ENCODE measurements around the gene EGLN2.
"Not testable (repeated sequence)": the region's sequence is repeated elsewhere in the genome, so short reads cannot be mapped to it uniquely, and the experiment has no call there.

Gene EGLN2

GRCh38 chr19:40825460-40826095 is 26.6 kb downstream of the EGLN2 start (continued):
- TF ChIP-seq ZNF280C (tag by site-specific recombination; IDR thresholded peaks at IDR 0.05) (peak; percentile 94; the same call in 1 of the 2 replicates), ZNF785 (tag by site-specific recombination; IDR thresholded peaks at IDR 0.05) (peak; percentile 63; the same call in 1 of the 2 replicates), AEBP2 (tag by site-specific recombination; IDR thresholded peaks at IDR 0.05; ENCODE audit: borderline replicate concordance) (0 out of 2 replicates have a peak, but pooled peaks have one; percentile 70), ZSCAN23 (tag by site-specific recombination; IDR thresholded peaks at IDR 0.05) (peak; percentile 74; the same call in 1 of the 2 replicates), ZNF670 (tag by site-specific recombination; IDR thresholded peaks at IDR 0.05; ENCODE audit: low read depth) (peak; percentile 59; the same call in 1 of the 2 replicates), ZNF514 (tag by site-specific recombination; IDR thresholded peaks at IDR 0.05) (peak; percentile 45; the same call in 1 of the 2 replicates), ZNF791 (tag by site-specific recombination; IDR thresholded peaks at IDR 0.05) (0 out of 2 replicates have a peak, but pooled peaks have one; percentile 71), ZNF23 (tag by site-specific recombination; IDR thresholded peaks at IDR 0.05; ENCODE audit: borderline replicate concordance) (peak; percentile 11; the same call in 1 of the 2 replicates)

GRCh38 chr19:40826312-40826698 is 27.3 kb downstream of the EGLN2 start:
- not testable (repeated sequence) for H3K9me3 ChIP-seq (ENCODE audit: control insufficient read depth, insufficient read depth, low read depth, low read length); H3K4me3 ChIP-seq (ENCODE audit: low read depth, low read length); H3K27ac ChIP-seq (ENCODE audit: extremely low read depth, low read depth, low read length)
- Histone ChIP-seq H3K4me1 (ENCODE audit: control insufficient read depth, insufficient read depth, low read length) (peaks cover 12% of the 10 kb centered on the region), H3K36me3 (ENCODE audit: control insufficient read depth in 2 of 2, insufficient read depth in 1 of 2, low read length in 2 of 2) (peaks cover 9 to 14% of the 10 kb centered on the region in 2 experiments; a peak in 2 of 3 replicates)
- CTCF ChIA-PET = interaction anchor here (0.6 kb wide), 2 partner anchors 48 to 110 kb away, joined by 3 read pairs; no protein-coding TSS in a partner anchor
- POLR2A ChIA-PET = interaction anchor here (0.6 kb wide), 1 partner anchor 453 kb away, joined by 6 read pairs; no protein-coding TSS in a partner anchor

GRCh38 chr19:40826699-40827385 is 27.9 kb downstream of the EGLN2 start:
- POLR2A ChIA-PET; H3K9me3 ChIP-seq (ENCODE audit: control insufficient read depth, insufficient read depth, low read depth, low read length); H3K4me3 ChIP-seq (ENCODE audit: low read depth, low read length); H3K27ac ChIP-seq (ENCODE audit: extremely low read depth, low read depth, low read length): not testable (repeated sequence)
- TF ChIP-seq HIC1 (tag by site-specific recombination; IDR thresholded peaks at IDR 0.05) (0 out of 2 replicates have a peak, but pooled peaks have one; percentile 38), SALL2 (tag by site-specific recombination; IDR thresholded peaks at IDR 0.05; ENCODE audit: borderline replicate concordance) (peak; percentile 69), INSM2 (tag by site-specific recombination; IDR thresholded peaks at IDR 0.05) (peak; percentile 17; the same call in 1 of the 2 replicates), ZBTB10 (tag by site-specific recombination; IDR thresholded peaks at IDR 0.05) (0 out of 2 replicates have a peak, but pooled peaks have one; percentile 19), ZNF169 (tag by site-specific recombination; IDR thresholded peaks at IDR 0.05) (peak; percentile 71; the same call in 1 of the 2 replicates), ZNF600 (tag by site-specific recombination; IDR thresholded peaks at IDR 0.05) (peak; percentile 95), ZBTB26 (tag by site-specific recombination; optimal IDR thresholded peaks at IDR 0.05) (peak; percentile 14)
- CTCF ChIA-PET = interaction anchor here (0.6 to 1.2 kb wide), 5 partner anchors 21 to 192 kb away, joined by 3 read pairs; no protein-coding TSS in a partner anchor
- Histone ChIP-seq H3K4me1 (ENCODE audit: control insufficient read depth, insufficient read depth, low read length) (peaks cover 17% of the 10 kb centered on the region), H3K36me3 (ENCODE audit: control insufficient read depth in 2 of 2, insufficient read depth in 1 of 2, low read length in 2 of 2) (peaks cover 9 to 14% of the 10 kb centered on the region in 2 experiments; a peak in 2 of 3 replicates)
